NCI-H2081 treated with DMSO at 0.1 percent for 48 hours (cell line): Measurements from ENCODE around the gene ADCY7.

Experiments
- DNase-seq: peaks from one replicate; lab custom pipeline; 2025; lab: John Stamatoyannopoulos, UW

Gene ADCY7

DNA sequence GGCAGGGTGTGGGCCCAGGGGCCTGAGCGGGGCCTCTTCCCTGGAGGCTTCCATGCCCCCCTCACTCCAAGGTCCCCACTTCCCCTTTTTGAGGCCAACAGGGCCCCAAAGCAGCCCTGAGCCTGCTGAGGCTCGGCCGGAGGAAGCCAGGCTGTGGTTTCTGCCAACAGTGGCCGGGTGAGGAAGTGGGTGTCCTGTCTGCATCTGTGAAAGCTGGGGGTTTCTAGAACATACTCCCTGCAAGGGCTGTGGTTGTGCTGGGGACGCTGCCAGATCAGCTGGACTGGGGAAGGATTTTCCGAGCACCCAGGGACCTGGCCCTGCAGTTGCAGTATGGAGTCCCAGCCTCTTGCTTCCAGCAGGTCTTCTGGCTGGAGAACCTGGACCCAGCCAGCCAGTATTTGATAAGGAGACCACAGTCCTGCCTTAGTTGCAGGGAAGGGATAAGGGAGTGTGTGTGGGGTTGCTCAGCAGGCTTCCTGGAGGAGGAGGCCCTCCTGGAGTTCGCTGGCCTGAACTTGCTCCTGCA, 15.7 kb downstream of the ADCY7 start:
- DNase-seq, result no peak

- DNase-seq, result no peak
These were observed 16.7 kb downstream of the ADCY7 start for GRCh38 chr16:50282955-50283631.

- DNase-seq, result no peak
These were observed 18.0 kb downstream of the ADCY7 start for GRCh38 chr16:50284131-50284911.

GRCh38 chr16:50285406-50286003, 19.2 kb downstream of the ADCY7 start:
- no peak for DNase-seq

GRCh38 chr16:50286681-50287080, 20.3 kb downstream of the ADCY7 start:
- no peak for DNase-seq

DNA sequence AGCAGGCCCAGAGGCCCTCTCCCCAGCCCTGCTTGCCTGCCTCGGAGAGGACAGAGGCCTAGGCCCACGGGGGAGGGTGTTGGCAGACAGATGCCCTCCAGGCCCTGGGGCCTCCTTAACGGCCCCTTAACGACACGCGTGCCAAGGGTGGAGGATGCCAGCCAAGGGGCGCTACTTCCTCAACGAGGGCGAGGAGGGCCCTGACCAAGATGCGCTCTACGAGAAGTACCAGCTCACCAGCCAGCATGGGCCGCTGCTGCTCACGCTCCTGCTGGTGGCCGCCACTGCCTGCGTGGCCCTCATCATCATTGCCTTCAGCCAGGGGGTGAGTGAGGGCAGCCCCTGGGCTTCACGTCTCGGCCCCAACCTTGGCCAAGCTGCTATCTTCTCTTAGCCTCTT, 21.7 kb downstream of the ADCY7 start:
- no peak for DNase-seq

- no peak for DNase-seq
These were observed 22.6 kb downstream of the ADCY7 start for GRCh38 chr16:50288920-50289319.

DNA sequence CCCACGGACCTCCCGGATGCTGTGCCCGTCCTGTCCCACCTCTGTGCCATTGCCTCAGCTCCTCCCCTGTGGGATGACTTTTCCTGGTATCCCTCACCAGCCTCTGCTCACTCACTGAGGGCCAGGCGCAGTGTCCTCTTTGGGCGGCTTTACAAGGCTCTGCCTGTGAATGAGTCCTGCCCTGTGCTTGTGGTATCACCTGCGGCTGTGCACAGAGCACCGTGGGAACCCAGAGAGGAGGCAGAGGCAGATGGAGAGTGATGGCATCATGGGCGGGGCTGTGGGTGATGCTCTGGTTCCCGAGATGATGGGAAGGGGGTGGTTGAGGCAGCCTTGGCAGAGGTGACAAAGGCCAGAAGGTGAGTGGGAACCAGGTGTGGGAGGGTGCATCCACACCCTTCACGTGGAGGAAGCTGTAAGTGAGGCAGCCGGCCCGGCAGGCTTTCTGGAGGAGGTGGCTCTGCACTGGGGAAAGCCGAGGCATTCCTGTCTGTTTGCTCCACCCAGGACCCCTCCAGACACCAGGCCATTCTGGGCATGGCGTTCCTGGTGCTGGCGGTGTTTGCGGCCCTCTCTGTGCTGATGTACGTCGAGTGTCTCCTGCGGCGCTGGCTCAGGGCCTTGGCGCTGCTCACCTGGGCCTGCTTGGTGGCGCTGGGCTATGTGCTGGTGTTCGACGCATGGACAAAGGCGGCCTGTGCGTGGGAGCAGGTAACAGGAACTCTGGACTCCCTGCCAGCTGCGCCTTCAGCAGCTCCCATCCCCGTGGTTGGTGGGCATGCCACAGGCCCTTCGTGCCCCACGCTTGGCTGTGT, 23.8 kb downstream of the ADCY7 start:
- no peak for DNase-seq

GRCh38 chr16:50290856-50291255, 24.5 kb downstream of the ADCY7 start:
- DNase-seq, result no peak

DNA sequence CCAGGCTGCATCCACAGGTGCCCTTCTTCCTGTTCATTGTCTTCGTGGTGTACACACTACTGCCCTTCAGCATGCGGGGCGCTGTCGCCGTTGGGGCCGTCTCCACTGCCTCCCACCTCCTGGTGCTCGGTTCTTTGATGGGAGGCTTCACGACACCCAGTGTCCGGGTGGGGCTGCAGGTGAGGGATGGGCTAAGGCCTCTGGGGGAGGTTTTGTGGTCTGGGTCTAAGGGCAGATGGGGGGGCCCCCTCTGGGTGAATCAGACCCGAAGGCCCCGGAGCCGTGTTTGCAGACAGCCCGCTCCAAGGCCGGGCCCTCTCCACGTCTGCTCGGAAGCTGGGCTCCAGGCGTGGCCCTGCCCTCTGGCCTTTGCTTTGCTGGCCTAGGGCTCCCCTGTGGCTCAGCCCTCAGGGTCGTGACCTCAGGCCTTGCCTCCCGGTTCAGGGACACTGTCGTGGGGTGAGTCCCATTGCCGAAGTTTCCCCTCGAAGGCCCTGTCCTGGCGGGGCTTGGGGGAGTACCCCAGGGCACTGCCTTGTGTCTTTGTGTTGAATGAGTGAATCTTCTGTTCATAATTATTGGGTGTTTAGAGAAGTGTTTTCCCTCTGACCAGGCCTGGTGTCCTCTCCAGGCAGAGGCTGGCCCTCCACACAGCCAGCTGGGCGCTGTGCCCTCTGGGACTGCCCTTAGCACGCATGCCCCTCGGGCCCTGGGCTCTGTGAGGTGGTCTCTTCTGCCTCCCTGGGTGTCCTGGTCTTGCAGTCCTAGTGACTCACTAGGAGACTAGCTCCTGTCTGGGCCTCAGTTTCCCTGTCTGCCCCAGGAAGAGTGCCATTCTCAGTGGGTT, 25.6 kb downstream of the ADCY7 start:
- DNase-seq, result no peak

- DNase-seq, result no peak
These were observed 26.2 kb downstream of the ADCY7 start for GRCh38 chr16:50292566-50292948.

DNA sequence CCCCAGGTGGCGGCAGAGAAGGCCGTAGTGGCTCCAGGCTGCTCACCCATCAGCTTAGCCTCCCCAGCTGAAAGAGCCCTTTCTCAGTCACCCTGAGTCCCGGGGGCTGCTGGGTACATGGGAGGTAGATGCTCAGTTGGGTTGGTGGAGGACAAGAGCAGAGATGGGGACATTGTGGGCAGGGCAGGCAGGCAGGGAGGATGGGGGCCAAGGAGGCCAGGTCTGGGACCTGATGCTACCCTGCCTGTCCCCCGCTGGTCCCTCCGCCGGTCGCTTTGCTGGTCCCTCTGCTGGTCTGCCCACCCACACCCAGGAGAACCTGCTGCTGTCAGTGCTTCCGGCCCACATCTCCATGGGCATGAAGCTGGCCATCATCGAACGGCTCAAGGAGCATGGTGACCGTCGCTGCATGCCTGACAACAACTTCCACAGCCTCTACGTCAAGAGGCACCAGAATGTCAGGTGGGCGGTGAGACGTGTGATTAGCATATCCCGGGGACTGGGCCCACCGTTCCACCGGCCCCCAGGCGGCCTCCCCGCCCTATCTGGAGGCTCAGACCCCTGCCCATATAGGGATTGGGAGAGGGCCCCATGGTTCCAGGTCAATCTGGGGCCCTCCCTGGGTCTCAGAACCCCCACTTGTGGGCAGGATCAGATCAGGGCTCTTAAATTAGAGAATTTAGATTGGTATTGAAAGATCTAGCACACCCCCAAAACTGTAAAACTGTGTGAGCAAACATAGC, 26.9 kb downstream of the ADCY7 start:
- no peak for DNase-seq

- no peak for DNase-seq
These were observed 27.9 kb downstream of the ADCY7 start for GRCh38 chr16:50293994-50294855.

GRCh38 chr16:50294955-50295354, 28.6 kb downstream of the ADCY7 start:
- no peak for DNase-seq

DNA sequence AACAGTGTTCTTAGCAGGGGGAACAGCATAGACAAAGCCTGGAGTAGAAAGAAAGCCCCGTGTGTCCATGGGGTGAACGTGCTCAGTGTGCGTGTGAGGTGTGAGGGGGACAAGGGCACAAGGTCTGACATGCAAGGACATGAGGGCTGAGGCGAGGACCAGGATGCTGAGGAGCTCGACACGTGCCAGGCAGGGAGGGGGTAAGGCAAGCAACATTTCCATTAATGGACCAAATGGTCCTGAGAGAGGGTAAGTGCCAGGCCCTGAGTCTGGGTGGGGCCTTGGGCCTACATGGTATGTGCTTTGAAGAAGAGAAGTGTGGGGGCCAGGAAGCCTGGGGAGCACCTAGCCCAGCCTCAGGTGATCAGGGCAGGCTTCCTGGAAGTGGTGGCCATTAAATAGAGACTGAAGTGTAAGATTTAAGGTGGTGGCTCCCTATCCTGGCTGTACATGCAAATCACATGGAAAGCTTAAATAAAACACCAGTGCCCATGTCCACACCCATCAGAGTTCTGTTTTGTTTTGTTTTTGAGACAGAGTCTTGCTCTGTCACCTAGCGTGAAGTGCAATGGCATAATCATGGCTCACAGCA, 29.3 kb downstream of the ADCY7 start:
- no peak for DNase-seq

GRCh38 chr16:50296807-50297206, 30.5 kb downstream of the ADCY7 start:
- DNase-seq, result no peak

- no peak for DNase-seq
These were observed 31.1 kb downstream of the ADCY7 start for GRCh38 chr16:50297301-50298074.

GRCh38 chr16:50298075-50298460, 31.7 kb downstream of the ADCY7 start:
- DNase-seq, result no peak
